Left cardiac atrium (tissue), 4 donors: ENCODE measurements around the gene ATP1B3. TPM values are rescaled to one million over a fixed set of nuclear protein-coding genes. Genes with fewer than 3 reads are reported as not detected.
A peak's percentile ranks its signal among the peaks of the same experiment; 100 is the strongest.
"Not testable (repeated sequence)": the region's sequence is repeated elsewhere in the genome, so short reads cannot be mapped to it uniquely, and the experiment has no call there.

ENCODE experiments used
- ATAC-seq, 2 donors: fragments of 200-7000 bp; cut with Tn5 transposase; one replicate each; pipeline ENCODE4 v1.9.1; 2020; ENCODE audit warnings: mild to moderate bottlenecking in 2 of 2, moderate library complexity in 2 of 2
- DNase-seq: peaks from one replicate; pipeline ENCODE4 v3.0.0-alpha.2; 2020
- intact Hi-C, 2 donors: fragments of 100-400 bp; cut with DNase I; formaldehyde crosslinking; loops; one replicate each; pipeline versions ENCODE4 v1.14.1 to v1.15.1; 2022 to 2023
- long read RNA-seq: library from polyadenylated mRNA; unstranded; transcript quantifications from one replicate; pipeline ENCODE4 v2.0.0, GENCODE V29; 2021
- total RNA-seq, 2 donors: library from RNA; stranded (reverse); fragmentation: NEBNext Ultra II Directional; extraction: Animal tissue kit (Norgen Biotek cat#: 25700); gene quantifications; one replicate each; pipeline ENCODE4 v1.2.1, GENCODE V29; 2021
- donor health status: DM: no; HTN: yes; CAD: no.
- donor health status: DM: no; HTN: yes; CAD: no; lungs with severe emphysema.
- donor health status: DM: yes; HTN: yes; CAD: no.
- donor health status: Dilated cardiomyopathy.

Gene ATP1B3
- 100 to 1,000 TPM in 1 of 2 donors, 10 to 100 TPM in 1; 68.0 to 117 TPM for total RNA-seq
- long read RNA-seq, transcript ATP1B3-204 (8 exons, 1,708 nt), result minor isoform, 12 of 108 reads
- long read RNA-seq, transcript ATP1B3-201 (7 exons, 1,811 nt), result major isoform, 90 of 108 reads
- long read RNA-seq, partial matches to known transcripts, result 2 of 108 reads
- long read RNA-seq, other reads (novel, unspliced or antisense), result 4 of 108 reads

DNA sequence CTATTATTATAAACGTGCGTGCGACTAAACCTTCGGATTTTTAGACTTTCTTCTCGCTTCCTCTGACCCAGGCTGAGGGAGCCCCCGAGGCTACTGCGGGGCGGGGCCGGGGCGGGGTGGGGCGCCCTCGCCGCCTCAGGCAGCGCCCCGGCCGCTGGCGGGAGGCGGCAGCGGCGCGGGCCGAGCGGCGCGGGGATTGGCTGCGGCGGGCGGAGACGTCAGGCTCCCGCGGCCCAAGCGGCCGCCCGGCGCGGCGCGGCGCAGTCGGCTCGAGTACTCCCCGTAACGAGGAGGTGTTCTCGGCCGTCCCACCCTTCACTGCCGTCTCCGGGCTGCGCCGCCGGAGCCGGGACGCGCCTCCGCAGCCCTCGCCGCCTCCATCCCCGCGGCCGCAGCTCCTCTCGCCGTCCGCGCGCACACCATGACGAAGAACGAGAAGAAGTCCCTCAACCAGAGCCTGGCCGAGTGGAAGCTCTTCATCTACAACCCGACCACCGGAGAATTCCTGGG is at the start of gene ATP1B3:
Gene ATP1B3 (plus strand): TSS at position 263 of the 510 bp plus-strand sequence. CDS start 159 bp downstream, at position 422.
- intact Hi-C loops, result loop anchor here (1.0 to 5.0 kb wide), 2 partner anchors 138 to 139 kb away; partner anchors contain the start of gene RNF7 (in 2 of the 2)
- DNase-seq (peak; percentile 90), ATAC-seq (peak; percentile 92 to 93)

DNA sequence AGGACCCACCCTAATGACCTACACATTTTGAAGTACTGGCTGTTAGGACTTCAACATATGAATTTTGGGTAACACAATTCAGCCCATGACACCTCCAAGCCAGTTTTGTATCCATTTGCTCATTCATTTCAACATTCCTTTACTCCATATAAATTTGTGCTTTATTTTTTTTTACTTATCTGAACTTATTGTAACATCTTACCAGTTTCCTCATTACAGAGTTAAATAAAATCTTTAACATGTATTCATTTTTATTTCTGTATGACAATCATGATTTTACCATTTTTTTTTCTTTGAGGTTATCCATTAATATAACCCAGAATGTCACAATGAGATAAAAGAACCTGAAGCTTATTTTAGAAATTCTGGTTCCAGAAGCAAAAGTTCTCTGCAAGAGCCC is 48.0 kb upstream of the ATP1B3 start:
- intact Hi-C loops, result no loop called here
- DNase-seq, result no peak
- ATAC-seq, result no peak

DNA sequence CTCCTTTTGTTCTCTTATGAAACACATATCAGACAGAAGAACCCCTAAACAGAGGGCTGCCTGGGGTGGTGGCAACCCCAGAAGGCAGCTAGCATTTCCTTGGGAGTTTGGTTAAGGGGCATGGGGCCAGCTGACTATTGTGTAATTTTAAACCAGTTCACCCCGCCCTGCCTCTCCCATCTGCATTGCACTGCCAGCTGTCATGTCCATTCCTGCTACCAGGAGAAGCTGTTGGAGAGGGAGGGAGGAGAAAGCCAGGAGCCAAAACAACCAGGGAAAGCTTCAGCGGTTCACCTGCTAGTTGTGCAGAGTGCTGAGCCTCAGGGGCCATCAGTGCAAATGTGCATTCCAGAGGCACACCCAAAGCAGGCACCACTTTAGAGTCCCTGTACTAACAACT is 47.6 kb upstream of the ATP1B3 start:
- DNase-seq, result peak; percentile 66
- intact Hi-C loops, result no loop called here
- peak; percentile 50 to 85 for ATAC-seq

DNA sequence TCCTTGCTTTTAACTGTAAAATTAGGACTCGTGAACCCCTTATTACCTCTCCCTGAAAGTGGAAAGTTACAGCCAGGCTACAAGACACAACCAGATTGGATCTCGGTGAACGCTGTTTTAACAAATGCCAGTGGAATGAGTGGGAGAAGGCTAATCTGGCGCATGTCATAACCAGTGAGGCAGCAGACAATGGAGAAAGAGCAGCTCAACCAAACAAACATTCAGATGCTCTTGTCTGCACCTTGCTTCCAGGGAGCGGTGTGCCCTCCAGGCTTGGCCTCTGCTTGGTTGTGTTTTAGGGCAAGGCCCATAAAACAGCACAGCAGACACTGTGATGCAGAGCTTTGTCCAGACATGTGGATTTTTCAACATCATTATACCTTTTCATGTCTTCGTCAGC is 45.9 kb upstream of the ATP1B3 start:
- peak in 1 of 2 donors; percentile 45 for ATAC-seq
- intact Hi-C loops, result no loop called here
- DNase-seq, result no peak

DNA sequence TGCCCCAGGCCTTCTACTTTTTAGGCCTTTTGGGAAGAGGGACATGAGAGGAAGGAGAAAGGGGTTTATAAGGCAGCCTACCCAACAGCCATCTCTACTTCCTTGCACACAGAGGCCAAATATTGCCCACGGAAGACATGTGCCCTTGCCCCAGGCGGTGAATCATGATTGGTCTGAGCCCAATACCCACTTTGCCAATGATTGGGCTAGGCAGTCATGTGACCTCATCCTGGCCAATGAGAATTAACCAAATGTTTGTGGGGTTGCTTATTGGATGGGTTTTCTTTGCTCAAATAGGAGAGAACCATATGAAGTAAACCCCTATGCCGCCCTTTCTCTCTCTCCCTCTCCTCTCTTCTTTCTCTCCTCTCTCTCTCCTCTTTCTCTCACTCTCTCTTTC is 42.2 kb upstream of the ATP1B3 start:
- DNase-seq (no peak), ATAC-seq (no peak)
- intact Hi-C loops, result no loop called here

DNA sequence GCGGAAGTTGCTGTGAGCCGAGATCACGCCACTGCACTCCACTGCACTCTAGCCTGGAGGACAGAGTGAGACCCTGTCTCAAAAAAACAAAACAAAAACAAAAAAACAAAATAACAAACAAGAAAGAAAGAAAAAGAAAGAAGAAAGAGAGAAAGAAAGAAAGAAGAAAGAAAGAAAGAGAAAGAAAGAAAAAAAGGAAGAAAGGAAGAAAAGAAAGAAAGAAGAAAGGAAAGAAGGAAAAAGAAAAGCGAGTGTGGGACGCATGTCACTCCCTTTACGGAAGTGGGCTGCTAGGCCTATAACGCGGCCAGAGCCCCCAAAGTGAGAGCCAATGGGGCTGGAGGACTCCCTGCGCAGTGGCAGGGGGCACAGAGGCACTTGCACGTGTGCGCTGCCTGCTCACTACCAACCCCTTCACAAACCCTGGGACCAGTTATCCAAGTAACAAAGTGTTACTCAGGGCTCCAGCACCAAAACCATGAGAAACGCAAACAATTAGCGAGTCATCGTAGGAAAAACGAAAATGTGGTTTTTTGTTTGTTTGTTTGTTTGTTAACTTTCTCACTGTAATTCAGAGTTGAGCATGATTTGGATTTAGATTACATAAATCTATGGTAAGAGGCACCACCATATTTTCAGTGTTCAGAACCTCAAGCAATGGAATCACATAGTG is 40.8 kb upstream of the ATP1B3 start:
- ATAC-seq, result no peak
- intact Hi-C loops, result no loop called here
- DNase-seq, result no peak

DNA sequence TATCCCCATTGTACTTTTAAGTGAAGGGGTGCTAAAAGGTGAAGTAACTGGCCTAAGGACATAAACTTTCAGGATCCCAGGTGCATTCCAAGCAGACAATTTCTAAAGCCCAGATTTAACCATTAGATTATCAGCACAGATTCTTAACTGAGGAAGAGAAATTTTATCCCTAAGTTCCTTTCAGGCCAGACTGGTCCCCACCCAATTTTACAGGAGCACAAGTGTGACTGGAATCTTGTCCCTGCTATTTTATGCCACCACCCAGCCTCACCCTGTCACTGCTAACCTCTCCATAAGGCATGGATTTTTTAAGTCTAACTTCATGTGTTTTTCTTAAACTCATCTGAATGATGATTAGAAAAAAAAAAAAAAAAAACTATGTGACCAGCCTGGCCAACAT is 37.1 kb upstream of the ATP1B3 start:
- DNase-seq, result no peak
- no peak for ATAC-seq
- intact Hi-C loops, result no loop called here

DNA sequence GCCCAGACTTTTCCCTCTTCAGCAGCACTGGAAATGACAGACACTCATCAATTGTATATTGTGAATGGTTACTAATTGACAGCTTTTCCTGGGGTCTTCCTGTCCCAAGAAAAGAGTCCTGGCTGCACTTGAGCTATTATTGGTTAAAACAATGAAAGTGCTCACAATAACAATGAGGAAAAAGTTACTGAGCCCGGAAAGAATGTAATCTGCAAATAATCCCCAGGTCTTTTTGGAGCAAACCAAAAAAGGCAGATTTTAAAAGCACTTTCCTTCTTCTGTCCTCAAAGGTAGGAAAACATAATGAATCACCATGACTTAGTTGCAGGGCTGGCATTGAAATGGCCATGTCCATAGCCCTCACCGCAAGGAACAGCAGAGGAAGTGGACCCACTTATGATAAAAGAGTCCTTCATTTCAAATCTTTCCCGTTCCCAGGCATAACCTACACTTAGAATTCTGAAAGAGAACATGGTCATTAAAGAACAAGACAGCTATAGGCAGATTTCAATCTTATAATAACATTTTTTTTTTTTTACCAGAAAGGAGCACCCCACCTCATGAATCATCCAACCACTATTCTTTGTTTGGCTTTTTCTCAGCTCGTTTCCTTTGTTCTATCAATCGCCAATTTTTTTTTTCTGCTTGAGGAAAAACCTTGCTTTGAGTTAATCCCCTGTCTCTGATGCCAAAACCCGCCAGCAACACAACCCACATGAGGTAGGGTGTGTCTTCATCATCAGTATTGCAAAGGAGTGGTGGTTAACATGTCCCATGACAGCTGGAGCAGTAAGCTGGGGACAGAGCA is 35.5 kb upstream of the ATP1B3 start:
- ATAC-seq, result peak in 1 of 2 donors; percentile 38
- intact Hi-C loops, result no loop called here
- no peak for DNase-seq

DNA sequence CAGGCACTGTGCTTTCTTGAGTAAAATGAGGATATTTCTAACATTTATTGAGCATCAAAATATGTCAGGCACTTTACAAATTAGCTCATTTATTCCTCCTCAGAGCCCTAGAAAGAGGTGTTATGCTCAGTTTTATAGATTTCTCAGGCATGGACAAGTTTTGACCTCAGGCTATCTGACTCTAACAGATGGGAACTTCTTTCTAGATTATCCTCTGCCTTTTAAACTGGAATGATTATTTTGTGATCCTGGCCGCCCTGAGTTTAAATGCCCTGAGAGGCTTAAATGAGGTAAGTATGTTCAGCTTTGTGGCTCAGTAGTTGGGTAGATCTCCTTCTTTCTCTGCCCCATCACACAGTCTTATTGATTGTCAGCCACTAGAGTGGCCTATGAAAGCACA is 32.3 kb upstream of the ATP1B3 start:
- ATAC-seq, result no peak
- no peak for DNase-seq
- intact Hi-C loops, result no loop called here

DNA sequence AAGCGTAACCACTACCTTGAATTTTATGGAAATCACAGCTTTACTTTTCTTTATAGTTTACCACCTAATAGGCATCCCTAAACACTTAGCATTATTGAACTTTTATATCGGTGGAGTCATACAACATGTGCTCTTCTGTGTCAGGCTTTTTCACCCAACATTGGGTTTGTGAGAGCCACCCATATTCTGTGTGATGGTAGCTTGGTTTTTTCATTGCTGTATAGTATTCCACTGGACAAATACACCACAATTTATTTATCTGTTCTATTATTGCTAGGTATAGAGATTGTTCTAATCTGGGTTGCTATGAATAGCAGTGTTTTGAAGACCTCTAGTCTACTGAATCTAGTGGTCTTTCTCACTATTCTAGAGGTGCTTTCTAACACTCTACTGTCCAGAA is 31.6 kb upstream of the ATP1B3 start:
- no peak for DNase-seq
- ATAC-seq, result no peak
- intact Hi-C loops, result no loop called here

DNA sequence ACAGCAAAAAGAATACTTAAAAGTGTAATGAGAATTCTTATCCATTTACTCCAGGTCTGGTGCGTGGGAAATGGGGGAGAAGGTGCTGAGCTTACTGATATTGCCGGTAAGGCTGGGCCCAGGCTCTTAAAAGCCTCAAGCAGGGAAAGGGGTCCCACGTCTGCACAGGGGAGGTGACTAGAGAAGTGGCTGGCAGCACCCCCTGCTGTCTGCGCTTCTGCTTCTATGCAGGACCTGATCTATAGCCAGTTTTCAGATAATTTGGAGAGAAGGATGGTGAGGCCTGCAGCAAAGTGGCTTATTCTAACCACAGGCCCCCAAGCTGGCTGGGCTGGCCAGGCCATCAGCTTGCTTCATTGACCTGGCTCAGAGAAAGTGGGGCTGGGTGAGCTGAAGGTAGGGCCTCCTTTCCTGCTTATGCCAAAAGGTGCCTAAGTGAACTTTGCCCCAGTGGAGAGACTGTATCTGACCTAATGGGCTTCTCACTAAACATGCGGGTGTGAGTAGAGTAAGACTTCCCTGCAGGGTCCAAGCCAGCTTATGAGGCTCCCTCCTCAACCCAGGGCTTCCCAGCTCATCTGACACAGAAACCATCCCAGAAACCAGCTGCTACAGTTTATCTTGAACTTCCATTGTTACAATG is 30.9 kb upstream of the ATP1B3 start:
- ATAC-seq (no peak), DNase-seq (no peak)
- intact Hi-C loops, result no loop called here

DNA sequence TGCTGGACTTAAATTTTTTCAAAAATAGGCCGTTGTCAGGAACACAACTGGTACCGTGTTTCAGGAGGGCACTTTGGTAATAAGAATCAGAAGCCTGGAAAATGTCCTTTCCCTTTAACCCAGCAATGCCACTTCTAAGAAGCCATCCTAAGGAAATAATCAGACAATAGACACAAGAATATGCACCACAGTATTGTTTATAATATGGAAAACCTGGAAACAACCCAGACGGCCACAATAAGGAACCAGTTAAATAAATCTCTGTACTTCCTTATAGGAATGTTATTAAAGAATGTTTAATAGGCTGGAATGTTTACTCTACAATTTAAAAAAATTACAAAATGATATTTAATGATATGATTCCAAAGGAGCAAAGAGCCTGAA is 30.4 kb upstream of the ATP1B3 start:
- intact Hi-C loops, result no loop called here
- no peak for ATAC-seq
- no peak for DNase-seq

DNA sequence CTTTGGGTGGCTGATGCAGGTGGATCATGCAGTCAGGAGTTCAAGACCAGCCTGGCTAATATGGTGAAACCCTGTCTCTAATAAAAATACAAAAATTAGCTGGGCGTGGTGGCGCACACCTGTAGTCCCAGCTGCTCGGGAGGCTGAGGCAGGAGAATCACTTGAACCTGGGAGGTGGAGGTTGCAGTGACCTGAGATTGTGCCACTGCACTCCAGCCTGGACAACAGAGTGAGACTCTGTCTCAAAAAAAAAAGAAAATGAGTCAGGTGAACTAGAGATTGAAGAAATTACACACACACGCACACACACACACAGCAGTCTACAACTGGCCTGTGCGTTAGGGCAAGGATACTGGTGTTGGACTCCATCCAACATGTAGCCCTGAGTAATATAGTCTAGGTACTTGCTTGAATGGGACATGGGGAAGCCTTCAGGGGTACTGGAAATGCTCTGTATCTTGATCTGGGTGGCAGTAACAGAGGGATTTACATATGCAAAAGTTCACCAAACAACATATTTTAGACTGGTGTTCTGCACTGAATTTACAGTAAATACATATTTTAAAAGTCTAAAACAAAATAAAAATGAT is 28.2 kb upstream of the ATP1B3 start:
- DNase-seq, intact Hi-C loops, ATAC-seq: not testable (repeated sequence)

DNA sequence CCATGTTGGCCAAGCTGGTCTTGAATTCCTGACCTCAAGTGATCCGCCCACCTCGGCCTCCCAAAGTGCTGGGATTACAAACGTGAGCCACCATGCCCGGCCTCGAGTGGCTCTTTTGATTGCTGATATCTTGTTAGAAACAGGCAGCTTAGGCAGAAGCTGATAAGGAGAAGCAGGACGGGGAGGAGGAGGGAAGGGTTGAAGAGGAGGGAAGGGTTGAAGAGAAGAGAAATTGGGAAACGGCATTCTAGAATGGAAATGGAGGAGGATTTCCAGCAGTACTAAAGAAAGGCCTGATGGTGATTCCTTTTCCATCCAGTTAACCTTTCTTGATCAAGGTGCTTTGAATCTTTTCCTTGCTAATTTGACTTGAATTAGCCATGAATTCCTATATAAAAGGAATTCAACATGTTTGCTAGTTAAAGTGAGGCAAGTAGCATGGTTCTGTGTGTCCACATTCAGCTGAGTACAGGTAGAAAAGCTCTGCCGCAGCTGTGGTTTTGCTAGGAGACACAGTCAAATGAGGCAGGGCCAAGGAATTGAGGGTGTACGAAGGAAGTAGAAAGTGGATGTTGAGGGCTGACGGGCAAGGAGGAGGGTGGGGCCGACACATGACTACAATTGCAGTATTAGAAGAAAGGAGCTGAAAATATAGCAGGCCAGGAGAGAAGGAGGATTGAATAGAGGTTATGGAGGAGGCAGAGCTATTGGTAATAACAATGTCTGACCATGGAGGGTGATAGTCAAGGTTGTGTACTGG is 27.2 kb upstream of the ATP1B3 start:
- ATAC-seq, result no peak

DNA sequence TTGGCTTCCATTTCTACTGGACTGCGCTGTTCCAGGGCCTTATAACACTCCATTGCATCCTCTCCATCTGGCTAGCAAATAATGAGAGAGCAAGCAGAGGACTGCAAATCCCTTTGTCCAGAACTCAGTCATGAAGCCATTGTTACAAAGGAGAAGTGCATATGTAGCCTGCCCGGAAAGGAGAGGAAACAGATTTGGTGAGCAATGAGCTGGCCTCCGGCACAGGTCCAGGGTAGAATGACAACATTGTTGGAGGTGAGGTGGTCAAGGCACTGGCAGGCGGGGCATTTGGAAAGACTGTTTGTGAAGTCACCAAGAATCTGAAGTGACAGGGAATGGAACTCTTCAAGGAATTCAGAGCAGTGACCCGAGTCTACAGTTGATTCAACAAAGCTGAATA is 25.0 kb upstream of the ATP1B3 start:
- intact Hi-C loops, result no loop called here
- DNase-seq, result peak; percentile 62
- peak in 1 of 2 donors; percentile 69 for ATAC-seq

More for the DNA sequence above, 27.2 kb upstream of the ATP1B3 start:
- intact Hi-C loops, result no loop called here
- DNase-seq, result no peak

DNA sequence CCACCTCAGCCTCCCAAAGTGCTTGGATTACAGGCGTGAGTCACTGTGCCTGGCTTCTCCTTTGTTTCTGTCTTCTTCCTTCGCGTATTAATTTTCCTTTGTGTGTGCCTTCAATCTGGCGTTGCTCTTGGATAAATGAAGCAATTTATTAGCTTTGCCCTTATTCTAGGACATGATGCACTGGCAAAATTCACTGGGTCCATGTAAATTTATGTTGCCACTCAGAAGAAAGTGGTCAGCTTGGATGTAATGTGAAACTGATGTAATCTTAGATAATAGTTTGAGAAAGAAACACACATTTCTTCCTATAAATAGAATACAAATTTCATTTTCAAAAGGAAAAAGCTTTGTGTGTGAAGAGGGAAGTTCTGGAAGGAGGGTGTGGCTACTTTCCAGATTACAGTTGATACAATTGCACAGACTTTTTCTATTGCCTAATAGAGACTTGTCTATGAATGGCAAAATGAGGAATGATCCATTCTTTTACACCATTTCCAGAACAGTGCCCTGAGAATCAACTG is 23.3 kb upstream of the ATP1B3 start:
- no peak for DNase-seq
- ATAC-seq, result peak in 1 of 2 donors; percentile 41
- intact Hi-C loops, result no loop called here

DNA sequence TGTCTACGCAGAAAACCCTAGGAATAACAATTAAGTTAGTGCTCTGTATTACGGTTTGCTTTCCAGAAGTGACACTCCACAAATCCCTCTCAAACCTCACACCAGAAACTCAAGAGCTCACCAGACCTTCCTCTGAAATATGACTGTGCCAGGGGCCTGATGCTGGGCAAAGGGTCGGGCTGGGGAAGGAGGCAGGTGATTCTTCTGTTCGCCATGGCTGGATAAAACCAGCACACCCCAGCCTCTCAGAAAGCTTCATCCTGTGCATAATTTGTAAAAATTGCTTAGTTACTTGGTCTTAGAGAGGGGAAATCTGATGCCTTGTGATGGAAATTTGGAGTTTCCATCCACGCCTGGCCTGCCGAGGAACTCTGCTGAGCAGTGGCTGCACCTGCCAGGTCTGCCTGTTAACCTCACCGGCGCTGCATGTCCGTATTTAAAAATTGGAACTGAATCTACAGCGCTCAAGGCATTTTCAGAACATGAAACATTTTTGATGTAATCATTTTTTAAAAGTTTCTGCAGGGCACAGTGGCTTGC is 22.7 kb upstream of the ATP1B3 start:
- no peak for ATAC-seq
- intact Hi-C loops, result no loop called here
- no peak for DNase-seq

DNA sequence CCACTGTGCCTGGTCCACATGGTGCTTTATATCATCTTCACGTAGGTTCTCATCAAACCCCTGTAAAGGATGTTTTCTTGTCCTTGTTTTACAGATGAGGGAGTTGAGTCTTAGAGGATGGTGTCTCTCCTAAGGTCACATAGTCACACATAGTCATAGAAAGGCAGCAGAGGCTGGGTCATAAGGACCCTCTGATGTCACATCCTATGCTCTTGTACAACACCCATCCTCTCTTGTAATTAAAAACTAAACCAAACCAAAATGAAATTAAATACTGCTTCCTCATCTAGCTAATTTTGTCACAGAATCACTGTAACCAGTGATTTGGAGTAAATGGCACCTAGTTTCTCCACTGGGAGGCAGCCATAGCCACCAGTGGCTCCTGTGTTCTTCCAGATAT is 21.8 kb upstream of the ATP1B3 start:
- intact Hi-C loops, result no loop called here
- ATAC-seq, result no peak
- DNase-seq, result no peak
